Measurements from ENCODE around the gene DNAJB11.

The DNAJB11 gene

GRCh38 chr3:186598108-186598784 lies 27.7 kb downstream of the DNAJB11 start:
- DNase-seq (ENCODE audit: low read depth) = no peak
- no peak overlapping the region for H3K4me3 ChIP-seq (ENCODE audit: low read depth, low read length)
- no peak for TF ChIP-seq CTCF (IDR thresholded peaks at IDR 0.05; ENCODE audit: low read depth, low read length, missing control alignments)

GRCh38 chr3:186598794-186599141 lies 28.2 kb downstream of the DNAJB11 start:
- no peak for TF ChIP-seq CTCF (IDR thresholded peaks at IDR 0.05; ENCODE audit: low read depth, low read length, missing control alignments)
- no peak overlapping the region for H3K4me3 ChIP-seq (ENCODE audit: low read depth, low read length)
- no peak for DNase-seq (ENCODE audit: low read depth)

GRCh38 chr3:186599142-186599784 lies 28.7 kb downstream of the DNAJB11 start:
- DNase-seq (ENCODE audit: low read depth) = no peak

GRCh38 chr3:186599785-186600166 lies 29.3 kb downstream of the DNAJB11 start:
- DNase-seq (ENCODE audit: low read depth) = no peak
- H3K4me3 ChIP-seq (ENCODE audit: low read depth, low read length) = no peak overlapping the region
- TF ChIP-seq CTCF (IDR thresholded peaks at IDR 0.05; ENCODE audit: low read depth, low read length, missing control alignments) = no peak

More at GRCh38 chr3:186599142-186599784, 28.7 kb downstream of the DNAJB11 start:
- H3K4me3 ChIP-seq (ENCODE audit: low read depth, low read length) = no peak overlapping the region
- TF ChIP-seq CTCF (IDR thresholded peaks at IDR 0.05; ENCODE audit: low read depth, low read length, missing control alignments) = no peak

GRCh38 chr3:186600896-186601295 lies 30.4 kb downstream of the DNAJB11 start:
- H3K4me3 ChIP-seq (ENCODE audit: low read depth, low read length) = no peak overlapping the region
- TF ChIP-seq CTCF (IDR thresholded peaks at IDR 0.05; ENCODE audit: low read depth, low read length, missing control alignments) = no peak
- DNase-seq (ENCODE audit: low read depth) = no peak

- TF ChIP-seq CTCF (IDR thresholded peaks at IDR 0.05; ENCODE audit: low read depth, low read length, missing control alignments) = no peak
- DNase-seq (ENCODE audit: low read depth) = no peak
- no peak overlapping the region for H3K4me3 ChIP-seq (ENCODE audit: low read depth, low read length)
Measured at GRCh38 chr3:186603159-186603558, 32.6 kb downstream of the DNAJB11 start.

GRCh38 chr3:186605078-186605477 lies 34.6 kb downstream of the DNAJB11 start:
- H3K4me3 ChIP-seq (ENCODE audit: low read depth, low read length) = no peak overlapping the region
- DNase-seq (ENCODE audit: low read depth) = no peak
- TF ChIP-seq CTCF (IDR thresholded peaks at IDR 0.05; ENCODE audit: low read depth, low read length, missing control alignments) = no peak
